KMS-11 (cell line): ENCODE measurements around the gene SMG6.

Experiments used
- H2AFZ ChIP-seq: fragments of 200-600 bp; sonication (generic); 2 replicates; pipeline ENCODE4 v1.6.1; 2016; ENCODE audit warnings: antibody characterized with exemption, mixed run types, low read depth
- H3K27ac ChIP-seq: fragments of 200-600 bp; sonication (generic); 2 replicates; pipeline ENCODE4 v1.6.1; 2016; ENCODE audit warnings: mild to moderate bottlenecking, mixed run types
- H3K27me3 ChIP-seq: fragments of 200-600 bp; sonication (generic); 2 replicates; pipeline ENCODE4 v1.6.1; 2017; ENCODE audit warnings: mild to moderate bottlenecking, low read depth, mixed run types, moderate library complexity; ENCODE audit not compliant: insufficient read depth
- H3K36me3 ChIP-seq: fragments of 200-600 bp; sonication (generic); 2 replicates; pipeline ENCODE4 v1.6.1; 2017; ENCODE audit warnings: mild to moderate bottlenecking, mixed run types; ENCODE audit not compliant: insufficient read depth
- H3K4me1 ChIP-seq: fragments of 200-600 bp; sonication (generic); 2 replicates; pipeline ENCODE4 v1.6.1; 2016; ENCODE audit warnings: mild to moderate bottlenecking, low read depth, mixed run types; ENCODE audit not compliant: poor library complexity, severe bottlenecking
- H3K4me2 ChIP-seq: fragments of 200-600 bp; sonication (generic); 2 replicates; pipeline ENCODE4 v1.7.0; 2016; ENCODE audit warnings: mild to moderate bottlenecking, mixed run types
- H3K4me3 ChIP-seq: fragments of 200-600 bp; sonication (generic); IDR thresholded peaks from 2 replicates; pipeline ENCODE4 v1.6.1; 2017; ENCODE audit warnings: low read depth, low read length, mixed read lengths; ENCODE audit not compliant: insufficient read depth
- H3K79me2 ChIP-seq: fragments of 200-600 bp; sonication (generic); 2 replicates; pipeline ENCODE4 v1.6.1; 2016; ENCODE audit warnings: low read depth, mixed run types; ENCODE audit not compliant: insufficient read depth
- H3K9ac ChIP-seq: fragments of 200-600 bp; sonication (generic); 2 replicates; pipeline ENCODE4 v1.6.1; 2016; ENCODE audit warnings: mild to moderate bottlenecking, mixed run types
- H4K20me1 ChIP-seq: fragments of 200-600 bp; sonication (generic); 2 replicates; pipeline ENCODE4 v1.6.1; 2016; ENCODE audit warnings: mild to moderate bottlenecking, mixed run types; ENCODE audit not compliant: insufficient read depth
- TF ChIP-seq, protein P1 (sequence below): fragments of 200-600 bp; sonication (generic); conservative IDR thresholded peaks from 2 replicates; pipeline ENCODE4 v1.6.1; 2017; ENCODE audit warnings: low read depth, mild to moderate bottlenecking, antibody characterized with exemption, low read length, moderate library complexity, mixed read lengths

Gene SMG6

DNA sequence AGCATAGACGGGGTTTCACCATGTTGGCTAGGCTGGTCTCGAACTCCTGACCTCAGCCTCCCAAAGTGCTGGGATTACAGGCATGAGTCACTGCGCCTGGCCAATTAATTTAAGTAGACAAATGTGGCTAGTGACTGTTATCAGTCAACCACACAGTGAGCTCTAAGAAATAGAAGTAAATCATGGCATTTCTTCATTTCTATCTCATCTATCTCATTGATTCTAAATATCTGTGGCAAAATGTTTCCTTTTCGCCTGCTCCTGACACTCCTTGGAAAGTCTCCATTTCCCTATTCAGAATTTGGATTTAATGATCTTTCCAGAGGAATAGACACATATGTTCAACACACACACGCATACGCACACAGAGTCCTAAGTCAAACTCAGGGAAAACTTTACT lies 167.3 kb downstream of the SMG6 start:
- TF ChIP-seq, protein P1, sequence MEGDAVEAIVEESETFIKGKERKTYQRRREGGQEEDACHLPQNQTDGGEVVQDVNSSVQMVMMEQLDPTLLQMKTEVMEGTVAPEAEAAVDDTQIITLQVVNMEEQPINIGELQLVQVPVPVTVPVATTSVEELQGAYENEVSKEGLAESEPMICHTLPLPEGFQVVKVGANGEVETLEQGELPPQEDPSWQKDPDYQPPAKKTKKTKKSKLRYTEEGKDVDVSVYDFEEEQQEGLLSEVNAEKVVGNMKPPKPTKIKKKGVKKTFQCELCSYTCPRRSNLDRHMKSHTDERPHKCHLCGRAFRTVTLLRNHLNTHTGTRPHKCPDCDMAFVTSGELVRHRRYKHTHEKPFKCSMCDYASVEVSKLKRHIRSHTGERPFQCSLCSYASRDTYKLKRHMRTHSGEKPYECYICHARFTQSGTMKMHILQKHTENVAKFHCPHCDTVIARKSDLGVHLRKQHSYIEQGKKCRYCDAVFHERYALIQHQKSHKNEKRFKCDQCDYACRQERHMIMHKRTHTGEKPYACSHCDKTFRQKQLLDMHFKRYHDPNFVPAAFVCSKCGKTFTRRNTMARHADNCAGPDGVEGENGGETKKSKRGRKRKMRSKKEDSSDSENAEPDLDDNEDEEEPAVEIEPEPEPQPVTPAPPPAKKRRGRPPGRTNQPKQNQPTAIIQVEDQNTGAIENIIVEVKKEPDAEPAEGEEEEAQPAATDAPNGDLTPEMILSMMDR = no peak
- H3K4me3 ChIP-seq = no peak overlapping the region
- no peaks in the 10 kb centered on the region for H4K20me1 ChIP-seq
- no peak overlapping the region for H2AFZ ChIP-seq
- no peaks in the 10 kb centered on the region for H3K36me3 ChIP-seq
- H3K4me2 ChIP-seq = no peak overlapping the region; the same call in 1 of the 2 replicates
- H3K4me1 ChIP-seq = peaks cover 43% of the 10 kb centered on the region
- H3K9ac ChIP-seq = no peak overlapping the region
- H3K27ac ChIP-seq = no peak overlapping the region; the same call in 1 of the 2 replicates
- H3K79me2 ChIP-seq = no peaks in the 10 kb centered on the region
- H3K27me3 ChIP-seq = no peaks in the 10 kb centered on the region

DNA sequence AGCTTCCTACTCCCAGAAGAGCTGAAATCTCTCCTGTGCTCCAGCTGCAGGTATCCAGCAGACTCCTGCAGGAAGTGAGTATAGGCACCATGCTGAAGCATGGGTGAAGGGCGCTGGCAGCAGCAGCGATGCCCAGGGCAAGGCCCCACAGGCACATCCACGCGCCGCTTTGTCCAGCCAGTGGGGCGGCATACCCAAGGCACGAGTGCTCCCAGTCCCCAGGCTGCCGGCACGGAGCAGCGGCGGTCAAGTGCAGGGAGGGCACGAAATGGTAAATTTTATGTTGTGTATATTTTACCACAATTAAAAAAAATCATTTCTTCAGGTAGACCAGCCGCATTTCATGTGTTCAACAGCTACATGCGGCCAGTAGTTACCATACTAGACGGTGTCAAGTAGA lies 175.6 kb downstream of the SMG6 start:
- Histone ChIP-seq H3K27ac (no peak overlapping the region), H3K4me1 (peaks cover 8% of the 10 kb centered on the region)
- TF ChIP-seq, protein P1 = no peak

DNA sequence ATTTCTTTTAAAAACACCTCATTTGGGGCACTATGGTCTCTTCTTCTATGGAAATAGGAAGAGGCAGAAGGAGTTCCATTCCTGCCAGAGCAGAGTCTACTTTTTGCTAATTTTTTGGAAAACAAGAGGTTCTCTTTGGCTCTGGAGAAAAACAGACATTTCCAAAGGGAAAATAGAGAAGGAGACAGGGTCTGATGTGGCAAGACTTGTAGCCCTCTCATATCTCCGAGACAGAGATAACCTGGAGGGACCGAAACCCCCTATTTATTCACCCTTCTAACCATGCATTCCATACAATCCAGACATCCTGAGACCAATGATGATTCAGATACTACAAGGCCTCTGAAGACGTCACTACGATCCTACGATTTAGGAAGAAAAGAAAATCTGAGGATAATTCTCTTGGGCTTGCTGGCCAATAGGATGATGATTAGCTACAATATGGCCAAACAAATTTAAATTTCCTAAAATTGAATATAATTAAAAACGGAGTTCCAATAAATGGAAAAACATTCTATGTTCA lies 178.5 kb downstream of the SMG6 start:
- Histone ChIP-seq H4K20me1 (no peaks in the 10 kb centered on the region), H3K79me2 (no peaks in the 10 kb centered on the region), H2AFZ (no peak overlapping the region), H3K4me1 (peaks cover 8% of the 10 kb centered on the region), H3K36me3 (no peaks in the 10 kb centered on the region), H3K9ac (no peak overlapping the region), H3K4me3 (no peak overlapping the region), H3K4me2 (no peak overlapping the region), H3K27ac (no peak overlapping the region), H3K27me3 (no peaks in the 10 kb centered on the region)
- TF ChIP-seq, protein P1 = no peak

More for the DNA sequence above, 175.6 kb downstream of the SMG6 start:
- Histone ChIP-seq H3K79me2 (no peaks in the 10 kb centered on the region), H3K9ac (no peak overlapping the region), H4K20me1 (no peaks in the 10 kb centered on the region), H2AFZ (no peak overlapping the region), H3K4me3 (no peak overlapping the region), H3K36me3 (no peaks in the 10 kb centered on the region), H3K4me2 (no peak overlapping the region), H3K27me3 (no peaks in the 10 kb centered on the region)

DNA sequence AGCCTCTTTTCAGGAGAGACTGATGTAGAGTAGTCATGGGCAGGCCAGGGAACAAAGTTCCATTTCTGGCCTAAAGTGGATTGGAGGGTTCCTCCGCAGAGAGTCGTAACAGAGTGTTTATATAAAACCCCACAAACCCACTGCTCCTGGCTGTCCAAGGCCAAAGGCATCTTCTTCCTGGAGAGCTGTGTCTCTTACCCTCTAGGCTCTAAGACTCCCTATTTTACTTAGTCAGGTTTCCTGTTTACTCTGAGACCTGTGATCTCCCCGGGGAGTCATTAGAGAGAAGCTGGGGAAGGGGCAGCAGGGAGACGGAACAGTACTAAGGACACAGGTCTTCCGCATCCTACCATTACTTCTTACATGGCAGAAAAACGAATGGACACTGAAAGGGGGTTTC lies 179.2 kb downstream of the SMG6 start:
- peaks cover 8% of the 10 kb centered on the region for H3K4me1 ChIP-seq

More for the DNA sequence above, 179.2 kb downstream of the SMG6 start:
- H3K27ac ChIP-seq = no peak overlapping the region
- no peak overlapping the region for H3K9ac ChIP-seq
- H3K27me3 ChIP-seq = no peaks in the 10 kb centered on the region
- H3K4me3 ChIP-seq = no peak overlapping the region
- TF ChIP-seq, protein P1 = no peak
- H2AFZ ChIP-seq = no peak overlapping the region
- H4K20me1 ChIP-seq = no peaks in the 10 kb centered on the region
- no peaks in the 10 kb centered on the region for H3K36me3 ChIP-seq
- H3K4me2 ChIP-seq = no peak overlapping the region
- H3K79me2 ChIP-seq = no peaks in the 10 kb centered on the region
